ENCODE measurements around the gene DCHS2.

The DCHS2 gene

DNA sequence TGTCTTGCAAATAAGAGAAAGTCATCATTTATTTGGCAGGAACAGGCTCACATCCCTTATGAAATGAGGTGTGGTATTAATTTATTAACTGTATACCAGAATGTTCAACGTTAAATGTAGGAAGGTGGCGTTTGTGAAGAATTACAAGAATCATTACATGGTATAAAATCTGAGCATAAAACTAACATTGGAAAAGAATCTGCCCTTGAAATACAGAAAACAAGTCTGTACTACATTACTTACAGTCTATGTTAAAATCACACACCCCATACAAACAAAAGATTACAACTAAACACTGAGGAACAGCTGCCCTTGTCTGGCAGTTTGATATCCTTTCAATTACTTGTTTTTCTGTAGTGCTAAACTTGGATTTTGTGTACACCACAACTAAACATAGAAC lies 131.1 kb downstream of the DCHS2 start:
- TF ChIP-seq POLR2AphosphoS5 (IDR thresholded peaks at IDR 0.05; ENCODE audit: low read depth, low read length) (no peak), TAF1 (IDR thresholded peaks at IDR 0.05; ENCODE audit: borderline replicate concordance, insufficient read depth, low read length) (no peak), SIN3A (IDR thresholded peaks at IDR 0.05; ENCODE audit: borderline replicate concordance, insufficient read depth, low read length) (no peak)
- TF ChIP-seq, protein P1, sequence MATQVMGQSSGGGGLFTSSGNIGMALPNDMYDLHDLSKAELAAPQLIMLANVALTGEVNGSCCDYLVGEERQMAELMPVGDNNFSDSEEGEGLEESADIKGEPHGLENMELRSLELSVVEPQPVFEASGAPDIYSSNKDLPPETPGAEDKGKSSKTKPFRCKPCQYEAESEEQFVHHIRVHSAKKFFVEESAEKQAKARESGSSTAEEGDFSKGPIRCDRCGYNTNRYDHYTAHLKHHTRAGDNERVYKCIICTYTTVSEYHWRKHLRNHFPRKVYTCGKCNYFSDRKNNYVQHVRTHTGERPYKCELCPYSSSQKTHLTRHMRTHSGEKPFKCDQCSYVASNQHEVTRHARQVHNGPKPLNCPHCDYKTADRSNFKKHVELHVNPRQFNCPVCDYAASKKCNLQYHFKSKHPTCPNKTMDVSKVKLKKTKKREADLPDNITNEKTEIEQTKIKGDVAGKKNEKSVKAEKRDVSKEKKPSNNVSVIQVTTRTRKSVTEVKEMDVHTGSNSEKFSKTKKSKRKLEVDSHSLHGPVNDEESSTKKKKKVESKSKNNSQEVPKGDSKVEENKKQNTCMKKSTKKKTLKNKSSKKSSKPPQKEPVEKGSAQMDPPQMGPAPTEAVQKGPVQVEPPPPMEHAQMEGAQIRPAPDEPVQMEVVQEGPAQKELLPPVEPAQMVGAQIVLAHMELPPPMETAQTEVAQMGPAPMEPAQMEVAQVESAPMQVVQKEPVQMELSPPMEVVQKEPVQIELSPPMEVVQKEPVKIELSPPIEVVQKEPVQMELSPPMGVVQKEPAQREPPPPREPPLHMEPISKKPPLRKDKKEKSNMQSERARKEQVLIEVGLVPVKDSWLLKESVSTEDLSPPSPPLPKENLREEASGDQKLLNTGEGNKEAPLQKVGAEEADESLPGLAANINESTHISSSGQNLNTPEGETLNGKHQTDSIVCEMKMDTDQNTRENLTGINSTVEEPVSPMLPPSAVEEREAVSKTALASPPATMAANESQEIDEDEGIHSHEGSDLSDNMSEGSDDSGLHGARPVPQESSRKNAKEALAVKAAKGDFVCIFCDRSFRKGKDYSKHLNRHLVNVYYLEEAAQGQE (IDR thresholded peaks at IDR 0.05; ENCODE audit: insufficient read depth in 1 of 2, low read depth in 2 of 2, low read length in 2 of 2): no peak

DNA sequence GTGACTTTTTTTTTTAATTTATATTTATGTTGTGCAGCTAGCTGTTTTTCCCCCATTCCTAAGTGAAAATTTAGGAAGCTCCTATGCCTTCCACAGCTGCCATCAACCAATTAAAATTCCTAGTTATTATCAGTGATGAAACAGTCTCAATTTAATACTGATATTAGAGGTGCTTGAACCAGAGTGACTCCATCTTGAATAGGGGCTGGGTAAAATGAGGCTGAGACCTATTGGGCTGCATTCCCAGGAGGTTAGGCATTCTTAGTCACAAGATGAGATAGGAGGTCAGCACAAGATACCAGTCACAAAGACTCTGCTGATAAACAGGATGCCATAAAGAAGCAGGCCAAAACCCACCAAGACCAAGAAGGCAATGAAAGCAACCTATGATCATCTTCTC lies 136.7 kb downstream of the DCHS2 start:
- TF ChIP-seq SIN3A (IDR thresholded peaks at IDR 0.05; ENCODE audit: borderline replicate concordance, insufficient read depth, low read length): no peak
- TF ChIP-seq, protein P1 (IDR thresholded peaks at IDR 0.05; ENCODE audit: insufficient read depth in 1 of 2, low read depth in 2 of 2, low read length in 2 of 2): no peak
- TF ChIP-seq FOXP2 (optimal IDR thresholded peaks at IDR 0.05; ENCODE audit: borderline replicate concordance, extremely low read depth, extremely low read length, insufficient read depth): no peak
- TF ChIP-seq TAF1 (IDR thresholded peaks at IDR 0.05; ENCODE audit: borderline replicate concordance, insufficient read depth, low read length): no peak
- no peak for TF ChIP-seq POLR2AphosphoS5 (IDR thresholded peaks at IDR 0.05; ENCODE audit: low read depth, low read length)

DNA sequence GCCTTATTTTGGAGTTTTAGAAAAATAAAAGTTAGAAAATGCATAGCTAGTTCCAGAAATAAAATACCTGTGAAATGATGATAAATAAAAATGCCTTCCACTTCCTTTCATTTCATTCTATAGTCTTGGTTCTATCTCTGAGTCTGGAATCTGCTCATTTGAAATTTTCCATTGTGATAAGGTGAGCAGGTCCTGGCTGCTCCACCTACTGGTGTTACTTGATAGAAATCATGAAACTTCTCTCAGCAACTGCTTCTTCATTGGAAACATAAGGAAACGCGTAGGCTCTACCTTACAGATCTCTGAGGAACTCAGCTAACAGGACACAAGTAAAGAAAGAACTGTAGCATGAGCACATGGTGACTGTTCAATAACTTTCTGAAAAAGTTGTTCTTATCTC lies 141.8 kb downstream of the DCHS2 start:
- TF ChIP-seq TAF1 (IDR thresholded peaks at IDR 0.05; ENCODE audit: borderline replicate concordance, insufficient read depth, low read length): no peak
- no peak for TF ChIP-seq FOXP2 (optimal IDR thresholded peaks at IDR 0.05; ENCODE audit: borderline replicate concordance, extremely low read depth, extremely low read length, insufficient read depth)
- TF ChIP-seq, protein P1 (IDR thresholded peaks at IDR 0.05; ENCODE audit: insufficient read depth in 1 of 2, low read depth in 2 of 2, low read length in 2 of 2): no peak
- no peak for TF ChIP-seq POLR2AphosphoS5 (IDR thresholded peaks at IDR 0.05; ENCODE audit: low read depth, low read length)

DNA sequence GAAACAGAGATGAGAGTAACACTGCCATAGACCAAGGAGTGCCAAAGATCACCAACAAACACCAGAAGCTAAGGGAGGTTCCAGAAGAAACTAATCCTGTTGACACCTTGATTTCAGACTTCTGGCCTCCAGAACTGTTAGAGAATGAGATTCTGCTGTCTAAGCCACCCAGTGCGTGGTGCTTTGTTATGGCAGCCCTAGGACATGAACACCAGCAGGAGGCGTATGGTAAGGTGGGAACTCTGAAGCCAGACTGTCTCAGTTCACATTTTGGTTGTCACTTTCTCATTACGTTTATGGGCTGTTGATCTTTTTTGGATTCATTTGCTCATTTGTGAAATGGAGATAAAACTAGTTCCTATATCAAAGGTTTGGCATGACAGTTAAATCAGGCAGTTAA lies 142.9 kb downstream of the DCHS2 start:
- TF ChIP-seq TAF1 (IDR thresholded peaks at IDR 0.05; ENCODE audit: borderline replicate concordance, insufficient read depth, low read length) (no peak), FOXP2 (optimal IDR thresholded peaks at IDR 0.05; ENCODE audit: borderline replicate concordance, extremely low read depth, extremely low read length, insufficient read depth) (no peak), SIN3A (IDR thresholded peaks at IDR 0.05; ENCODE audit: borderline replicate concordance, insufficient read depth, low read length) (no peak), POLR2AphosphoS5 (IDR thresholded peaks at IDR 0.05; ENCODE audit: low read depth, low read length) (no peak)
- TF ChIP-seq, protein P1 (IDR thresholded peaks at IDR 0.05; ENCODE audit: insufficient read depth in 1 of 2, low read depth in 2 of 2, low read length in 2 of 2): no peak

DNA sequence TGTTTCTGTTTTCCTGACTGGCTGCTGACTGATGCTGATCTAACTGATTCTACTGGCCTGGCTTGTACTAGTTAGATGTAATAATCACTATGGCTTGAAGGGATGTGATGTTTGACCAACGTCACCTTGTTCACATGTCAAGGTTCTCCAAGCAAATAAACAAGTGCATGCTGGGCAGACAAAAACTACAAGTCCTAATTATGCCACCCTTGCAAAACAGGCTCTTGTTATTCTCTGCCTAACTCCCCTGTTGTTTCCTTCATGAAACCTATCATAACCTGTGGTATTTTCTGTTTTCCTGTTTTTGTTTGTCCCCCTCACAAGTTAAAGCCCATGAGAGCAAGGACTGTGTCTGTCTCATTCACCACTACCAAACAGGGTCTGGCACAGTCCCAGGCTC lies 146.2 kb downstream of the DCHS2 start:
- TF ChIP-seq FOXP2 (optimal IDR thresholded peaks at IDR 0.05; ENCODE audit: borderline replicate concordance, extremely low read depth, extremely low read length, insufficient read depth) (no peak), POLR2AphosphoS5 (IDR thresholded peaks at IDR 0.05; ENCODE audit: low read depth, low read length) (no peak), TAF1 (IDR thresholded peaks at IDR 0.05; ENCODE audit: borderline replicate concordance, insufficient read depth, low read length) (no peak), SIN3A (IDR thresholded peaks at IDR 0.05; ENCODE audit: borderline replicate concordance, insufficient read depth, low read length) (no peak)
- TF ChIP-seq, protein P1 (IDR thresholded peaks at IDR 0.05; ENCODE audit: insufficient read depth in 1 of 2, low read depth in 2 of 2, low read length in 2 of 2): no peak
